ENCODE measurements around the gene GJA1. TPM values are rescaled to one million over a fixed set of nuclear protein-coding genes. Genes with fewer than 3 reads are reported as not detected.
A peak's percentile ranks its signal among the peaks of the same experiment; 100 is the strongest.
"Not testable (repeated sequence)": the region's sequence is repeated elsewhere in the genome, so short reads cannot be mapped to it uniquely, and the experiment has no call there.

The GJA1 gene
- 100 to 1,000 TPM; 170 to 484 (median 346) TPM for total RNA-seq

DNA sequence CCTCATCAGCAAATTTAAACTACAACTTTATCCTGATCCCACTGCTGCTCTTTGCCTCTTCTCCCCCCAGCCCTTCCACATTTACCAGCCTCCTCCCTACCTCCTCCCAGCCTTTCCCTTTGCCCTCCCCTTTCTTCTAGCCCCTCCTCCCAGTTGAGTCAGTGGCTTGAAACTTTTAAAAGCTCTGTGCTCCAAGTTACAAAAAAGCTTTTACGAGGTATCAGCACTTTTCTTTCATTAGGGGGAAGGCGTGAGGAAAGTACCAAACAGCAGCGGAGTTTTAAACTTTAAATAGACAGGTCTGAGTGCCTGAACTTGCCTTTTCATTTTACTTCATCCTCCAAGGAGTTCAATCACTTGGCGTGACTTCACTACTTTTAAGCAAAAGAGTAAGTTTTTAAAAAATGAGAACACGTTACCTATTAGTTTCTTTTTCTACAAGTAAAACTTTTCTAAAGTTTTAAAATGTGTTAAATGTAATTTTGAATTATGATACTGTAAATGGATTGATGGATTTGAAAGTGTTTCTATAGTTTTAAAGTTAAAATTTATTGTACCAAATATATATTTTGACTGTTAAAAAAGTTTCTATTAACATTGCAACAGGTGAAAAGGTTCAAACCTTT is at the start of gene GJA1:
Gene GJA1 (plus strand): TSS at position 203 of the 626 bp plus-strand sequence. CDS start 11,202 bp downstream, outside the sequence.
- TF ChIP-seq CTCF (IDR thresholded peaks at IDR 0.05) (no peak), POLR2A (IDR thresholded peaks at IDR 0.05) (peak in 1 of 2 donors; percentile 60), POLR2AphosphoS5 (IDR thresholded peaks at IDR 0.05) (peak in 1 of 3 donors; percentile 33), EP300 (IDR thresholded peaks at IDR 0.05) (no peak)
- no peaks in the 10 kb centered on the region for H3K9me3 ChIP-seq
- H3K36me3 ChIP-seq = no peaks in the 10 kb centered on the region
- peaks cover 34% of the 10 kb centered on the region for H3K4me1 ChIP-seq
- H3K27me3 ChIP-seq = no peaks in the 10 kb centered on the region
- peak within 1 kb of the TSS; percentile 78 for H3K4me3 ChIP-seq
- H3K27ac ChIP-seq = peak within 1 kb of the TSS; percentile 91
- DNase-seq (ENCODE audit: low spot score in 2 of 2) = no peak
- WGBS = 13% methylated on average over 5 of the region's 5 CpGs

- not testable (repeated sequence) for H3K36me3 ChIP-seq; H3K4me1 ChIP-seq; H3K9me3 ChIP-seq; DNase-seq (ENCODE audit: low spot score in 2 of 2); H3K27me3 ChIP-seq; H3K4me3 ChIP-seq; H3K27ac ChIP-seq
- 92% methylated on average over 3 of the region's 3 CpGs for WGBS
Measured at GRCh38 chr6:121386551-121386950, 48.9 kb upstream of the GJA1 start.

GRCh38 chr6:121389419-121389818 is 46.0 kb upstream of the GJA1 start:
- 95% methylated on average over 3 of the region's 3 CpGs for WGBS
- Histone ChIP-seq H3K36me3 (no peaks in the 10 kb centered on the region), H3K9me3 (no peaks in the 10 kb centered on the region), H3K27me3 (no peaks in the 10 kb centered on the region), H3K4me3 (no peak overlapping the region), H3K27ac (no peak overlapping the region), H3K4me1 (no peaks in the 10 kb centered on the region)
- DNase-seq (ENCODE audit: low spot score in 2 of 2) = no peak
- TF ChIP-seq POLR2A (IDR thresholded peaks at IDR 0.05) = no peak
- TF ChIP-seq CTCF (IDR thresholded peaks at IDR 0.05) = no peak
- no peak for TF ChIP-seq EP300 (IDR thresholded peaks at IDR 0.05)
- no peak for TF ChIP-seq POLR2AphosphoS5 (IDR thresholded peaks at IDR 0.05)

DNA sequence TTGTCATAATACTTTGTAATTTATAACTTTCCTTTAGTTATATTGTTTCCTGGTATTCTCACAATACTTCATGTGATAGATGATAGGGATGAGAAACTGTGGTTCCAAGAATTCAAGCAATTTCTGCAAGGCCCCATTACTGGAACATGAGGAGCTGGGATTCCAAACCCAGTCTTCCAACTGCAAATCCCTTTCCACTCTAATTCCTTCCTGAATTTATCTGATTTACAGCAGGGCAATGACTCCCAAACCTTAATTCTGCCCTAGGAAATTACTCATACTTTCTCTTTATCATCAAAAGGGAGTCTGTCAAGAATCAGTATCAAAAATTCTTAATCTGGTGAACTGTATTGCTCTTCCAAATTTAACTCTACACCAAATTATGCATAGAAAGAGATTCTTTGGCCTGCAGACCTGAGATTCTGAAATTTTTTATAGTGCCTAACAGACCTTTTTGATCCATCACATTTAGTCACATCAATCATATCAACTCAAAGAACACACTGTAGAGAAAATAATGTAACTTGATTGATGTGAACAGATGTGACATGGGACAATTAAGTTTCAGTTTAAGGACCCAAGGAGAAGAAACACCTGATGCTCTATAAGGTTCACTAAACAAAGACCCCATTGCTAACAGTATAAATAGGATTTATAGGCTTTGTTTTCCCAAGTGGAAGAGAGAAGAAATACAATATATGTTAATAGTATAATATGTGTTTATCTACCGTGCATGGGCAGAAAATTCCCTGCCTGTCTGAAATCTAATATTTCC is 41.5 kb upstream of the GJA1 start:
- no peak overlapping the region for H3K27ac ChIP-seq
- H3K27me3 ChIP-seq = no peaks in the 10 kb centered on the region
- WGBS = 76% methylated on average over 1 of the region's 1 CpG
- no peaks in the 10 kb centered on the region for H3K4me1 ChIP-seq
- H3K9me3 ChIP-seq = no peaks in the 10 kb centered on the region
- no peak overlapping the region for H3K4me3 ChIP-seq
- TF ChIP-seq POLR2AphosphoS5 (IDR thresholded peaks at IDR 0.05) (no peak), CTCF (IDR thresholded peaks at IDR 0.05) (no peak), EP300 (IDR thresholded peaks at IDR 0.05) (no peak), POLR2A (IDR thresholded peaks at IDR 0.05) (no peak)
- DNase-seq (ENCODE audit: low spot score in 2 of 2) = no peak
- no peaks in the 10 kb centered on the region for H3K36me3 ChIP-seq

DNA sequence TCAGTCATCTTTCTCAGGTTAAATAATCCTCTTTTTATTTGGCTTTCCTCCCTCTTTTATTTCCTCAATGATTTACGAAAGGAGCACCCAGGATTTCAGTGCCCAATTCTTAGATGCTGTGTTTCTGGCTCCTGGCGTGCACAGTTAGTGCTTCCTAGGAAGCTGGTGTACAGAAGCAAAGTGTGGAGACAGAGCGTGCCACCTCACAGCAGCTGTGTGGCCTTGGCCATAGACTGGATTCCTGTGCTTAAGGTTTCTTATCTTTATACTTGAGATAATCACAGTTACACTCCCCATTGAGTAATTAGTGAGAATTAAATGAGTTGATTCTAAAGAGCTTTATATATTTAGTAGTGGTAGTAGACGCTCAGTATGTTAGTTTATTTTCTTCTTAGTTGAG is 39.7 kb upstream of the GJA1 start:
- no peak overlapping the region for H3K27ac ChIP-seq
- no peak for TF ChIP-seq CTCF (IDR thresholded peaks at IDR 0.05)
- no peak for TF ChIP-seq EP300 (IDR thresholded peaks at IDR 0.05)
- no peak for TF ChIP-seq POLR2AphosphoS5 (IDR thresholded peaks at IDR 0.05)
- TF ChIP-seq POLR2A (IDR thresholded peaks at IDR 0.05) = no peak
- H3K36me3 ChIP-seq = no peaks in the 10 kb centered on the region
- no peaks in the 10 kb centered on the region for H3K4me1 ChIP-seq
- H3K4me3 ChIP-seq = no peak overlapping the region
- WGBS = 88% methylated on average over 4 of the region's 4 CpGs
- no peak for DNase-seq (ENCODE audit: low spot score in 2 of 2)
- no peaks in the 10 kb centered on the region for H3K9me3 ChIP-seq
- no peaks in the 10 kb centered on the region for H3K27me3 ChIP-seq

DNA sequence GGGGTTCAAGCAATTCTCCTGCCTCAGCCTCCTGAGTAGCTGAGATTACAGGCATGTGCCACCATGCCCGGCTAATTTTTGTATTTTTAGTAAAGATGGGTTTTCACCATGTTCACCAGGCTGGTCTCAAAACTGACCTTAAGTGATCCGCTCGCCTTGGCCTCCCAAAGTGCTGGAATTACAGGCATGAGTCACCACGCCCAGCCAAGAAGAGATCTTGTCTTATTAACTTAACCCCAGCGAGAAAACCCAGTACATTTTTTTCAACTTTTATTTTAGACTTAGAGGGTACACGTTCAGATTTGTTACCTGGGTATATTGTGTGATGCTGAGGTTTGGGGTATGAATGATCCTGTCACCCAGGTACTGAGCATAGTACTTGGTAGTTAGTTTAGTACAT is 38.3 kb upstream of the GJA1 start:
- 90% methylated on average over 6 of the region's 6 CpGs for whole genome bisulfite sequencing

More for the DNA sequence above, 38.3 kb upstream of the GJA1 start:
- H3K9me3 ChIP-seq; H3K27me3 ChIP-seq; H3K27ac ChIP-seq; H3K4me3 ChIP-seq; H3K4me1 ChIP-seq; DNase-seq (ENCODE audit: low spot score in 2 of 2); H3K36me3 ChIP-seq: not testable (repeated sequence)
